Measurements from ENCODE around the gene KPNA6.

Gene KPNA6

GRCh38 chr1:32184650-32185049 is 76.8 kb downstream of the KPNA6 start:
- peak overlapping the region; percentile 3; the same call in 1 of the 2 replicates for H3K4me2 ChIP-seq
- H3K27me3 ChIP-seq, result no peaks in the 10 kb centered on the region
- H3K4me1 ChIP-seq, result peaks cover 55% of the 10 kb centered on the region
- H3K9ac ChIP-seq, result no peak overlapping the region; the same call in 1 of the 2 replicates
- no peak overlapping the region for H3K4me3 ChIP-seq
- TF ChIP-seq Cebpa-rat (IDR thresholded peaks at IDR 0.05), result no peak
- no peak overlapping the region for H3K27ac ChIP-seq
- no peaks in the 10 kb centered on the region for H3K9me3 ChIP-seq
- H3K36me3 ChIP-seq, result peaks cover 87% of the 10 kb centered on the region
- H4K20me1 ChIP-seq, result peaks cover 96% of the 10 kb centered on the region

GRCh38 chr1:32186077-32186476 is 78.2 kb downstream of the KPNA6 start:
- no peak overlapping the region for H3K9ac ChIP-seq
- H3K27ac ChIP-seq, result 0 out of 2 replicates have a peak overlapping the region, but pooled peaks have one; percentile 15
- H3K4me2 ChIP-seq, result no peak overlapping the region; the same call in 1 of the 2 replicates
- H3K4me1 ChIP-seq, result peaks cover 48% of the 10 kb centered on the region
- peaks cover 100% of the 10 kb centered on the region for H4K20me1 ChIP-seq
- no peak overlapping the region for H3K4me3 ChIP-seq
- H3K27me3 ChIP-seq, result no peaks in the 10 kb centered on the region
- H3K36me3 ChIP-seq, result peaks cover 100% of the 10 kb centered on the region
- TF ChIP-seq Cebpa-rat (IDR thresholded peaks at IDR 0.05), result no peak
- no peaks in the 10 kb centered on the region for H3K9me3 ChIP-seq

GRCh38 chr1:32186491-32186890 is 78.6 kb downstream of the KPNA6 start:
- H3K9ac ChIP-seq, result no peak overlapping the region
- H3K27ac ChIP-seq, result no peak overlapping the region
- H4K20me1 ChIP-seq, result peaks cover 100% of the 10 kb centered on the region
- no peak overlapping the region for H3K4me3 ChIP-seq
- H3K27me3 ChIP-seq, result no peaks in the 10 kb centered on the region
- no peak for TF ChIP-seq Cebpa-rat (IDR thresholded peaks at IDR 0.05)
- H3K36me3 ChIP-seq, result peaks cover 100% of the 10 kb centered on the region
- H3K4me1 ChIP-seq, result peaks cover 44% of the 10 kb centered on the region
- no peaks in the 10 kb centered on the region for H3K9me3 ChIP-seq
- no peak overlapping the region; the same call in 1 of the 2 replicates for H3K4me2 ChIP-seq

- H3K4me3 ChIP-seq, result no peak overlapping the region
- H4K20me1 ChIP-seq, result peaks cover 99% of the 10 kb centered on the region
- TF ChIP-seq Cebpa-rat (IDR thresholded peaks at IDR 0.05), result no peak
- H3K9ac ChIP-seq, result no peak overlapping the region
- no peak overlapping the region for H3K4me2 ChIP-seq
- H3K27ac ChIP-seq, result 0 out of 2 replicates have a peak overlapping the region, but pooled peaks have one; percentile 12
- H3K9me3 ChIP-seq, result no peaks in the 10 kb centered on the region
- peaks cover 30% of the 10 kb centered on the region for H3K4me1 ChIP-seq
- no peaks in the 10 kb centered on the region for H3K27me3 ChIP-seq
- H3K36me3 ChIP-seq, result peaks cover 100% of the 10 kb centered on the region
Observed at GRCh38 chr1:32187850-32188249, 80.0 kb downstream of the KPNA6 start.

GRCh38 chr1:32192220-32192948 is 84.5 kb downstream of the KPNA6 start:
- Histone ChIP-seq H3K27ac (no peak overlapping the region), H4K20me1 (peaks cover 93% of the 10 kb centered on the region), H3K9ac (no peak overlapping the region), H3K36me3 (peaks cover 100% of the 10 kb centered on the region), H3K9me3 (no peaks in the 10 kb centered on the region), H3K27me3 (no peaks in the 10 kb centered on the region), H3K4me1 (peaks cover 19% of the 10 kb centered on the region), H3K4me2 (no peak overlapping the region), H3K4me3 (no peak overlapping the region)
- TF ChIP-seq Cebpa-rat (IDR thresholded peaks at IDR 0.05), result no peak

DNA sequence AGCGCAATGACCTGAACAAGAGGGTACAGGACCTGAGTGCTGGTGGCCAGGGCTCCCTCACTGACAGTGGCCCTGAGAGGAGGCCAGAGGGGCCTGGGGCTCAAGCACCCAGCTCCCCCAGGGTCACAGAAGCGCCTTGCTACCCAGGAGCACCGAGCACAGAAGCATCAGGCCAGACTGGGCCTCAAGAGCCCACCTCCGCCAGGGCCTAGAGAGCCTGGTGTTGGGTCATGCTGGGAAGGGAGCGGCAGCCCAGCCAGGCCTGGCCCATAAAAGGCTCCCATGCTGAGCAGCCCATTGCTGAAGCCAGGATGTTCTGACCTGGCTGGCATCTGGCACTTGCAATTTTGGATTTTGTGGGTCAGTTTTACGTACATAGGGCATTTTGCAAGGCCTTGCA is 87.1 kb downstream of the KPNA6 start:
- Histone ChIP-seq H3K27ac (no peak overlapping the region), H3K4me1 (peaks cover 33% of the 10 kb centered on the region), H3K4me3 (no peak overlapping the region), H3K36me3 (peaks cover 88% of the 10 kb centered on the region), H3K9me3 (no peaks in the 10 kb centered on the region), H3K4me2 (peak overlapping the region; percentile 26), H4K20me1 (peaks cover 75% of the 10 kb centered on the region), H3K9ac (peak overlapping the region; percentile 32), H3K27me3 (no peaks in the 10 kb centered on the region)
- TF ChIP-seq Cebpa-rat (IDR thresholded peaks at IDR 0.05), result no peak

DNA sequence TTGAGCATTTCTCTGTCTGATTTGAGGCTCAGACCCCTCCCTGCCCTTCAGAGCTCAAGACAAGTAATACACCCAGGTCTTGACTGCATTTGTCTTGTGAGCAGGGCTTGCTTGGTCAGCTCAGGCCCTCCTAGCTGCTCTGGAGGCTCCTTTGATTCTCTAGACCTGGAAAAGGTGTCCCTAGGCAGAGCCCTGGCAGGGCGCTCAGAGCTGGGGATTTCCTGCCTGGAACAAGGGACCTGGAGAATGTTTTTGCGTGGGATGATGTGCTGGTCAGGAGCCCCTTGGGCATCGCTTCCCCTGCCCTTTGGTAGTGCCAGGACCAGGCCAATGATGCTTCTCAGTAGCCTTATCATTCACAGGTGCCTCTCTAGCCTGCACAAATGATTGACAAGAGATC is 87.7 kb downstream of the KPNA6 start:
- Histone ChIP-seq H3K4me3 (no peak overlapping the region), H3K27ac (no peak overlapping the region), H4K20me1 (peaks cover 69% of the 10 kb centered on the region), H3K4me1 (peaks cover 36% of the 10 kb centered on the region), H3K36me3 (peaks cover 83% of the 10 kb centered on the region), H3K4me2 (peak overlapping the region; percentile 26), H3K9ac (peak overlapping the region; percentile 32; the same call in 1 of the 2 replicates), H3K9me3 (no peaks in the 10 kb centered on the region), H3K27me3 (no peaks in the 10 kb centered on the region)
- TF ChIP-seq Cebpa-rat (IDR thresholded peaks at IDR 0.05), result no peak

- Histone ChIP-seq H3K36me3 (peaks cover 76% of the 10 kb centered on the region), H3K4me3 (no peak overlapping the region), H3K27me3 (no peaks in the 10 kb centered on the region), H4K20me1 (peaks cover 62% of the 10 kb centered on the region), H3K9ac (no peak overlapping the region), H3K4me2 (peak overlapping the region; percentile 26; the same call in 1 of the 2 replicates), H3K27ac (no peak overlapping the region), H3K9me3 (no peaks in the 10 kb centered on the region), H3K4me1 (peaks cover 39% of the 10 kb centered on the region)
- no peak for TF ChIP-seq Cebpa-rat (IDR thresholded peaks at IDR 0.05)
Observed at GRCh38 chr1:32195972-32196823, 88.3 kb downstream of the KPNA6 start.

GRCh38 chr1:32197074-32197473 is 89.2 kb downstream of the KPNA6 start:
- Histone ChIP-seq H3K9me3 (no peaks in the 10 kb centered on the region), H3K4me1 (peaks cover 48% of the 10 kb centered on the region), H3K36me3 (peaks cover 67% of the 10 kb centered on the region), H3K9ac (no peak overlapping the region), H3K27ac (no peak overlapping the region), H3K27me3 (no peaks in the 10 kb centered on the region), H3K4me2 (no peak overlapping the region), H3K4me3 (no peak overlapping the region), H4K20me1 (peaks cover 54% of the 10 kb centered on the region)
- no peak for TF ChIP-seq Cebpa-rat (IDR thresholded peaks at IDR 0.05)

- no peaks in the 10 kb centered on the region for H3K27me3 ChIP-seq
- no peaks in the 10 kb centered on the region for H3K9me3 ChIP-seq
- no peak for TF ChIP-seq Cebpa-rat (IDR thresholded peaks at IDR 0.05)
- H3K27ac ChIP-seq, result no peak overlapping the region; the same call in 1 of the 2 replicates
- H3K4me2 ChIP-seq, result no peak overlapping the region
- no peak overlapping the region for H3K4me3 ChIP-seq
- no peak overlapping the region for H3K9ac ChIP-seq
- peaks cover 47% of the 10 kb centered on the region for H4K20me1 ChIP-seq
- peaks cover 55% of the 10 kb centered on the region for H3K4me1 ChIP-seq
- peaks cover 60% of the 10 kb centered on the region for H3K36me3 ChIP-seq
Observed at GRCh38 chr1:32197837-32198236, 90.0 kb downstream of the KPNA6 start.

All from BLaER1 (cell line).